ENCODE data around the gene PTPRD. TPM values are rescaled to one million over a fixed set of nuclear protein-coding genes. Genes with fewer than 3 reads are reported as not detected.

The PTPRD gene
- total RNA-seq, 2 donors from 2014 or later: 19.6 to 101 TPM

GRCh38 chr9:8955315-8955714 lies 1657.5 kb downstream of the PTPRD start:
- Histone ChIP-seq H3K36me3 (no peaks in the 10 kb centered on the region), H3K4me1 (ENCODE audit: control insufficient read depth in 1 of 2, low read depth in 2 of 2) (no peaks in the 10 kb centered on the region), H3K9me3 (no peaks in the 10 kb centered on the region), H3K27me3 (replicated peaks; ENCODE audit: insufficient read depth) (no peaks in the 10 kb centered on the region), H3K27ac (no peak overlapping the region), H3K4me3 (no peak overlapping the region)
- ATAC-seq (ENCODE audit: insufficient number of reproducible peaks, low FRiP score, low read depth) (no peak), DNase-seq (ENCODE audit: low spot score) (no peak)
- no peak for TF ChIP-seq CTCF (IDR thresholded peaks at IDR 0.05)

- Histone ChIP-seq H3K4me1 (ENCODE audit: control insufficient read depth in 1 of 2, low read depth in 2 of 2) (no peaks in the 10 kb centered on the region), H3K9me3 (no peaks in the 10 kb centered on the region), H3K27ac (no peak overlapping the region), H3K36me3 (no peaks in the 10 kb centered on the region), H3K4me3 (no peak overlapping the region), H3K27me3 (replicated peaks; ENCODE audit: insufficient read depth) (no peaks in the 10 kb centered on the region)
- ATAC-seq (ENCODE audit: insufficient number of reproducible peaks, low FRiP score, low read depth) (no peak), DNase-seq (ENCODE audit: low spot score) (no peak)
- no peak for TF ChIP-seq CTCF (IDR thresholded peaks at IDR 0.05)
These were observed 1666.3 kb downstream of the PTPRD start for GRCh38 chr9:8946461-8946860.

- Histone ChIP-seq H3K27ac (no peak overlapping the region), H3K36me3 (no peaks in the 10 kb centered on the region), H3K9me3 (no peaks in the 10 kb centered on the region), H3K4me3 (no peak overlapping the region), H3K27me3 (replicated peaks; ENCODE audit: insufficient read depth) (no peaks in the 10 kb centered on the region), H3K4me1 (ENCODE audit: control insufficient read depth in 1 of 2, low read depth in 2 of 2) (no peaks in the 10 kb centered on the region)
- DNase-seq (ENCODE audit: low spot score) (no peak), ATAC-seq (ENCODE audit: insufficient number of reproducible peaks, low FRiP score, low read depth) (no peak)
- TF ChIP-seq CTCF (IDR thresholded peaks at IDR 0.05): no peak
These were observed 1669.4 kb downstream of the PTPRD start for GRCh38 chr9:8943392-8943791.

- Histone ChIP-seq H3K27ac (no peak overlapping the region), H3K9me3 (no peaks in the 10 kb centered on the region), H3K36me3 (no peaks in the 10 kb centered on the region), H3K27me3 (replicated peaks; ENCODE audit: insufficient read depth) (no peaks in the 10 kb centered on the region), H3K4me1 (ENCODE audit: control insufficient read depth in 1 of 2, low read depth in 2 of 2) (no peaks in the 10 kb centered on the region), H3K4me3 (no peak overlapping the region)
- TF ChIP-seq CTCF (IDR thresholded peaks at IDR 0.05): no peak
- ATAC-seq (ENCODE audit: insufficient number of reproducible peaks, low FRiP score, low read depth) (no peak), DNase-seq (ENCODE audit: low spot score) (no peak)
These were observed 1672.2 kb downstream of the PTPRD start for GRCh38 chr9:8940650-8941049.

- ATAC-seq (ENCODE audit: insufficient number of reproducible peaks, low FRiP score, low read depth) (no peak), DNase-seq (ENCODE audit: low spot score) (no peak)
- H3K4me3 ChIP-seq: no peak overlapping the region
- no peaks in the 10 kb centered on the region for H3K9me3 ChIP-seq
- no peak overlapping the region for H3K27ac ChIP-seq
- H3K36me3 ChIP-seq: no peaks in the 10 kb centered on the region
- no peak for TF ChIP-seq CTCF (IDR thresholded peaks at IDR 0.05)
- no peaks in the 10 kb centered on the region for H3K27me3 ChIP-seq (replicated peaks; ENCODE audit: insufficient read depth)
- no peaks in the 10 kb centered on the region for H3K4me1 ChIP-seq (ENCODE audit: control insufficient read depth in 1 of 2, low read depth in 2 of 2)
These were observed 1686.3 kb downstream of the PTPRD start for GRCh38 chr9:8926461-8926860.
